HTERT RPE-1 (cell line): ENCODE measurements around the gene UBE3C.

Experiments used
- in situ Hi-C: fragments of 300-500 bp; cut with MboI; formaldehyde crosslinking; loops from 4 replicates; pipeline ENCODE4 v1.14.3; 2020; ENCODE audit warnings: low sequenced_read_pairs

Gene UBE3C

DNA sequence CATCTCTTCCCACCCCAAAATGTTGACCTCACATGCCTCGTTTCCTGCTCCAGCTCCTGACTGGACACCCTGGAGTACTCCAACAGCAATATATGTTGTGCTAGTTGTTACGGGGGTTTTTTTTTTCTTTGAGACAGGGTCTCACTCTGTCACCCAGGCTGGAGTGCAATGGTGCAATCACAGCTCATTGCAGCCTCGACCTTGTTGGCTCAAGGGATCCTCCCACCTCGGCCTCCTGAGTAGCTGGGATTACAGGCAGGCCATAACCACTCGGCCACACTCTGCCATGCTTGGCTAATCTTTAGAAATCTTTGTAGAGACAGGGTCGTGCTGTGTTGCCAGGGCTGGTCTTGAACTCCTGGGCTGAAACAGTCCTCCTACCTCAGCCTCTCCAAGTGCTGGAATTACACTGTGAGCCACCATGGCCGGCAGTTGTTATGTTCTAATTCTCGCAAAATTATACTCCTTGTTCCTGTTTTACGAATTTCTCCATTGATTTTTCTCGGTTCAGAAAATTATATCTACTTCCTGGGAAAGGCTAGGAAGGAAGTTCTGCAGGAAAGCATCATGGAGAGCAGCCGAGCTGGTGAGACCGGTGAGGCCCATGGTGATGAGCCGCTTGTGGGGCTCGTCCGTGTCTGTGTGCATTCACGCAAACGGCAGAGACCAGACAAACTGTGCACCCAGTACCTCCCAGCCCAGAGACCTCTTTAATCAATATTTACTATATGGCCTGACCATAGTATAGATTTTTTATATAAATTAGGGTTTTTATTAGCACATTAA, 145.7 kb downstream of the UBE3C start:
- in situ Hi-C loops = no loop called here

DNA sequence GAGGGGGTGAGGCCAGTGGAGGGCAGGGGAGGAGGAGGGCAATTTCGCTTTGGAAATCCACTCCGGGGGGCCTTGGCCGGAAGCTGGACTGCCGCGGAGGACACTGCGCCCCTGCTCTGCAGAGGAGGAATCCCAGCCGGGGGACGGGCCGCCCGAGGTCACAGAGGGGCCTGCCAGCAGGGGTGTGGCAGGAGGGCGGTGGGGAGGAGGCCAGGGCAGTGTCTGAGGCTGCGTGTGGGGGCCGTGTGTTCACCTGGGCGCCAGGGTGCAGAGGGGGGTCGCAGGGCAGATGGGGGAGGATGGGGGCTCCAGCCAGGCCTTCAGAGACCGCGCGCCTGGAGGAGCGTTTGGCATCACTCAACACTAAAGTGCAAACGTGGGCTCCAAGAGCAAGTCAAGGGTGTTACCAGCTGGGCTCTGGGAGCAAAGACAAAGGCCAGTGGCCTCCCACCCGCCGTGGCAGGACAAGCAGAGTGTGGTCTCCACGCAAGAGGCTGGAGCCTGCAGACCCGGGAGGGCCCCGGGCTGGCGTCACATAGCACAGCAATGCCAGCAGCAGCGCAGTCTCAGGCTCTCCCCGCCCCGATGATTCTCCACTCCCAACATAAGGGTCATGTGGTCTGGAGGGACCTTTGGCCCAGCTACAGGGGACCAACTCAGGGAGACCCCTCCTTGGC, 152.8 kb downstream of the UBE3C start:
- in situ Hi-C loops = no loop called here

DNA sequence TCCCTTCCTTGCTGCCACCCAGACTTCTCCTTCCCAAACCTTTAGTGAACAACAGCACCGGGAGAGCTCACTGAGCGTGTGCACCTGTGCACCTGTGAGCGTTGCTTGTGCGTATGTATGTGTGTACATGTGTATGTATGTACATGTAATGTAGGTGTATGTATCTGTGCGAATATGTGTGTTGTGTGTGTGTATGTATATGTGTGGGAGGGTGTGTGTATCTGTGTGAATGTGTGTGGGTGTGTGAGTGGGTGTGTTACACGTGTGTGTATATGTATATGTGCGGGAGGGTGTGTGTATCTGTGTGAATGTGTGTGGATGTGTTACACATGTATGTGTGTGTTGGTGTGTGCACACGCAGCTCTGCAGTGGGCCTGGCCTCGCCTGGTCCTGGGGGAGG, 153.5 kb downstream of the UBE3C start:
- in situ Hi-C loops = no loop called here

DNA sequence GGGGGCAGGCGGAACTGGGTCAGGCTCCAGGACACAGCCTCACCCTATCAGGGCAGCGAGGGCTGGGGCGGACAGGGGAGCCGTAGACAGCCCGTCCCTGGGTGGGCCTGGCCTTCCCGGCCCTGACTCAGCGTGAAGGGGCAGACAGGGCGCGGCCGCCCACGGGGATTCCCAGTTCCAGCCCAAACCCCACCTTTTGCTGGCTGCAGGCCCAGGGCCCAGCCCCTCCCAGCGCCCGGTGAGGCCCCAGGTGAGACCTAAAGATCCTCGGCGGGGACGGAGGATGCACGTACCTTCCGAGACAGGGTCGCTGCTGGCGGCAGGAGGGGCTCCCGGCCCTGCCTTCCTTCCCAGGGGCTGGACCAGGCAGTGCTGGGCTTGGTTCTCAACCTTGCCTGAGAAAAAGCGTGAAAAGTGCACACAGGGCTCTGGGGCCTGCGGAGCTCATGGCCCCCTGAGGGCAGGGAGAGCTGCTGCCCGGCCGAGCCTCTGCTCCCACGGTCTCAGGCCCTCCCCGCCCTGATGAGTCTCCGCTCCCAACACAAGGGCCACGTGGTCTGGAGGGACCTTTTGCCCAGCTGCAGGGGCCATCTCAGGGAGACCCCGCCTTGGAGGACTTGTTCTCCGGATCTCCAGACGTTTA, 154.2 kb downstream of the UBE3C start:
- in situ Hi-C loops = no loop called here

DNA sequence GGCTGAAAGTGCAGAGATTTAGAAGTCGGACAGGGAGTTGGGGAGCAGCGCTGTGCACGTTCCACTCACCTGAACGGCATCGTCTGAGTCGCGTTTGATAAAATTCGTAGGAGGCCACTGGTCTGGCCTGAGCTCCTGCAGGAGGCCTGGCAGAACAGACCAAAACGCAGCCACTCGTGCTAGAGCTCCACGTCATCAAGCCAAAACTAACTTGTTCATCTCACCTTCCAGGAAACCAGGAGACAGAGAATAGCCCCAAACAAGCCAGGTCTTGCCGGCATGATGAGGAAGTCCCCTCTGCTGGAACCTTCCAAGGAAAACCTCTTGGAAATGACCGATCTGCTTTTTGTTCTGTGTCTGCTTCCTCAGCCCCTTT, 154.7 kb downstream of the UBE3C start:
- in situ Hi-C loops = no loop called here

DNA sequence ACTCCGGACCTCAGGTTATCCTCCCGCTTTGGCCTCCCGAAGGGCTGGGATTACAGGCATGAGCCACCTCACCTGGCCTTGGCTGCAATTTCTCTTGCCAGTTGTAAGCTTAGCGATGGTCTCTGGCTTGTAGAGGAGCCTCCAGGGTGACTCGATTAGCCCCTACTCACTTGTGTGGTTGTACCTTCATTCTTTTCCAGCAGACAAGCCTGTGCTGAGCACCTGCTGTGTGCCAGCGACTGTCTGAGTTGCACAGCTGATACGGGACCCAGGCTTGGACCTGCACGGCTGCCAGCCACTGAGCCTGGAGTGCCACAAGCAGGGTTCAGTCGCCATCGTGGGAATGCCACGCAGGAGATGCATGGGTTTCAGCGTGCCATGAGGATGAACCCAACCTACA, 156.0 kb downstream of the UBE3C start:
- in situ Hi-C loops = no loop called here

DNA sequence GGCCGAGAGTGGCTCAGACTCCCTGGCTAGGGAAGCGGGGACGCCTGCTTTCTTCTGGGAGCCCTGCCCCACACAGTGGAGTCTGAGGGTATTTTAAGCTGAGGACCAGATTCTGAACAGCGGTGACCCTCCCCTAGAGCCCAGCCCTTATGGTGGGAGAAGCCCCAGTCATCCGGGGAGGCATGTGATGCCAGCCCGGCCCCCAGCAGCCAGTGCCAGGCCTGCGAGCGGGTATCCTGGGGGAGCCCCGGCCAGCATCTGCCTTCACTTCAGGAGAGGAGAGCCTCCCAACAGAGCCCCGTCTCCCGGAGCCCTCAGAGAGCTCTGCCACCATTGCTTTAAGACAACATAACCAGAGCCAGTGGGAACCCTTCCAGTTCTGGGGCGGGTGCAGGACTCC, 156.6 kb downstream of the UBE3C start:
- in situ Hi-C loops = no loop called here

DNA sequence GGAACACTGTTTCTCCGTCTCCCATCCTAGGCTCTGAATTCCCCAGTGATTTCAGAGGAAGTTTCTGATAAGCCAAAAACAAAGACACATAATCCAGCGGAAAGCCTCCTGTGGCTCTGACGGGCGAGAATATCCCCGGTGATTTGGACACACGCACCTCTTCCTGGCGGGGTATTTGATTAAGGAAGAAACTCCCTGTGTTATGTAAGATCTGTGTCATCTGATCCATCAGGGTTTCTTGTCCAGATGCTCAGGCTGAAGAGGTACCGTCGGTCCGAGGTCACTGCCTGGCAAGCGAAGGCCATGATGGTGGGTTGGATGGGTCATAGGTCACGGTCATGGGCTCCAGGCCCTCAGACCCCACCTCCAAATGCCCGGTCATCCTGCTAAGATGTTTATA, 158.5 kb downstream of the UBE3C start:
- in situ Hi-C loops = no loop called here

DNA sequence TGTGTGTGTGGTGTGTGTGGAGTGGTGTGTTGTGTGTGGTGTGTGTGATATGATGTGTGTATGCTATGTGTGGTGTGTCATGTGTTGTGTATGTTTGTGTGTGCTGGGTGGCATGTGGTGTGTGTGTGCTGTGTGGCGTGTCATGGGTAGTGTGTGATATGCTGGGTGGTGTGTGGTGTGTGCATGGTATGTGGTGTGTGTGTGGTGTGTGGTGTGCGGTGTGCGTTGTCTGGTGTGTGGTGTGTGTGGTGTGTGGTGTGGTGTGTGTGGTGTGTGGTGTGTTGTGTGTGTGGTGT, 160.5 kb downstream of the UBE3C start:
- in situ Hi-C loops = no loop called here

DNA sequence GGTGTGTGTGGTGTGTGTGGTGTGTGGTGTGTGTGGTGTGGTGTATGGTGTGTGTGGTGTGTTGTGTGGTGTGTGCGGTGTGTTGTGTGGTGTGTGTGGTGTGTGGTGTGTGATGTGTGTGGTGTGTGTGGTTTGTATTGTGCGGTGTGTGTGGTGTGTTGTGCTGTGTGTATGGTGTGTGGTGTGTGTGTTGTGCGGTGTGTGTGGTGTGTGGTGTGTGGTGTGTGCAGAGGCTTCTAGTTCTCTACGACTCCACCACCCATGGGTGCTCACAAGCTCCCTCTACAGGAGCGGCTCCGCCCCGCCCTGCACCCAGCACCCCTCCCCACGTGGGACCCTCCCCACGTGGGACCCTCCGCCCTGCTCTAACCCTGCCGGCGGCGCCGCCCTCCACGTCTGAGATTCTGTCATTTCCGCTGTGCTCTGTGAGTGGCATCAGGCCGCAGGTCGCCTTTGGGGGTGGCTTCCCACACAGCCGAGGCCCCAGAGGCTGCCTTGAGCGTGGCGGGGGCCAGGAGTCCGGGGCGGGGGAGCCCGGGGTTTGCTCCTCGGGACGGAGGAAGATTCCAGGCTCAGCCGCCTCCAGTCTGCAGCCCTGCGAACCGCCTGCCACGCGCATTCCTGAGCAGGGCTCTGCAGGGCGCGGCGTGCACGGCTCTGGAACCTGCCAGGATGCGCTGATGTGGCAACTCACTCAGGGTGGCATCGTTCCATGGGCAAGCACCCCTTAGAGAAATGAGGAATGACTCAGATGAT, 161.1 kb downstream of the UBE3C start:
- in situ Hi-C loops = no loop called here

DNA sequence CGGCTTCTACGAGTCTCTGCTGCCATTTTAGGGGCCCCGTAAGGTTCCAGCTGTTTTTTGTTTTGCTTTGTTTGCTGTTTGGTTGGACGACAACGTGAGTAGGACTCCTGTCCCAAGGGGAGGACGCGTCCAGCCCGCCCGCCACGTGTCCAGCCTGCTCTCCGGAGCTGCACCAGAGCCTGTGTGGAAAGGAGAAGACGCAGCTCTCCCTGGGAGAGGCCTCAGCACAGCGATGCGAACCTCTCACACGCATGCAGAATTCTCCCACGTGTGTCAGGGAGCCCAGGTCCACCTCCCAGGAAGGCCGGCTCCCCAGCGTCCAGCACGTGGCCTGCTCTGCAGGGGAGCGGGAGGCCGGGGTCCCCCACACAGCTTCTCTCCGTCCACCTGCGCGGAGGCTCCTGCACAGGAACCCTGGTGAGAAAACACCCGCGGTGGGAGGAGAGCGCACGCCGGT, 161.7 kb downstream of the UBE3C start:
- in situ Hi-C loops = no loop called here

DNA sequence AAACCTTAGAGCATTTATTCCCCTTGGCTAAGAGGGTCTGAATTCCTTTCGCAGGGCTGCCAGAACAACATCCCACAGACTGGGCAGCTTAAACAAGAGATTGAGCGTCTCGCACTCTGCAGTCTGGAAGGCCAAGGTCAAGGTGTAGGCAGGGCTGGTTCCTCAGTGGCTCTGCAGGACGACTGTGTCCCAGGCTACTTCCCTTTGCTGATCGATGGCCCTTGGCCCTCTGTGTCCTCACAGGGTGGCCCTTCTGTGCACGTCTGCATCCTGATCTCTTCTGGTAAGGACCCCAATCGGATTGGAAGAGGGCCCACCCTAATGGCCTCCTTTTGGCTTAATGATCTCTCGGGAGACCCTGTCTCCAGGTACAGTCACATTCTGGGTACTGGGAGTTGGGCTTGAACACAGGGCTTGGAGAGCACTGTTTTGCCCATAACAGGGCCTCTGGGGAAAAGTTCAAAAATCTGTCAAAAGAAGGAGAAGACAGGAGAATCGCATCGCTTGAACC, 162.9 kb downstream of the UBE3C start:
- in situ Hi-C loops = no loop called here

DNA sequence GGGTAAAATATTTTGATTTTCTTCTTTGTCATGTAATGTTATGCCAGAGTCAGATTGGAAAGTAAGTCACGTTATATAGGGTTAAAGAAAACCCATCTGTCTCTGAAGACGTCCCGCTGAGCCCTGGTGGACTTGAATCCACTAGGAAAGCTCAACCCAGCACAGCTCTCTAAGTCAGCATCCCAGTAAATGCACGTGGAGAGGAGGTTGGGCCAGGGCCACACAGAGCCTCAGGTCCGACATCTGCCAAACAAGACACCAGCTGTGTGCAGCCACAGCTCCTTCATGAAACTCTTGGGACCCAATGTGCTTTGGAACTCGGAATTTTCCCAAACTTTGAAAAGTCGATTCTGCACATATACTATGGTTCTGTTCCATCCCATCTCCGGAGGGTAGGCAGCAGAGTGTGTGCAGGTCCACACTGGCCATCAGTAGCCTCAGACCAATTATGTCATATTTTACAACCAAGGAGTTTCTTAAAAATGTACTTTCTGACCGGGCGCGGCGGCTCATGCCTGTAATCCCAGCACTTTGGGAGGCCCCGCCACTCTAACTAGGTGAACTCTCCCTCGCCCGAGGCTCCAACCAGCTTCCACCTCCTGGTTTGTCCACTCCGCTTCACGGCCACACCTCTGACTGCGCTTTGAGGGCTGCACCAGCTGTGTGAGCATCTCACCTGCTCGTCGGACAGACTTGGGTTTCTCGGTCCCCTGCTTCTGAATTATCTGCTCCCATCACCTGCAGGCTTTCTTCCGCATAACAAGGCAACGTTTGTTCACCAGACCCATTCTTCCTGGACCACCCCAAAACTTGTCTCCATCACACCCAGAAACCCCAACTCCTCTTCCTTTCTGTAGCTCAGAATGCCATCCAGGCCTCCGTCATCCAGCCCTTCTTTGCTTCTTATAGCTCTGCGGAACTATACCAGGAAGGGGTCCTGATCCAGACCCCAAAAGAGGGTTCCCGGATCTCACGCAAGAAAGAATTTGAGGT, 168.4 kb downstream of the UBE3C start:
- in situ Hi-C loops = no loop called here

DNA sequence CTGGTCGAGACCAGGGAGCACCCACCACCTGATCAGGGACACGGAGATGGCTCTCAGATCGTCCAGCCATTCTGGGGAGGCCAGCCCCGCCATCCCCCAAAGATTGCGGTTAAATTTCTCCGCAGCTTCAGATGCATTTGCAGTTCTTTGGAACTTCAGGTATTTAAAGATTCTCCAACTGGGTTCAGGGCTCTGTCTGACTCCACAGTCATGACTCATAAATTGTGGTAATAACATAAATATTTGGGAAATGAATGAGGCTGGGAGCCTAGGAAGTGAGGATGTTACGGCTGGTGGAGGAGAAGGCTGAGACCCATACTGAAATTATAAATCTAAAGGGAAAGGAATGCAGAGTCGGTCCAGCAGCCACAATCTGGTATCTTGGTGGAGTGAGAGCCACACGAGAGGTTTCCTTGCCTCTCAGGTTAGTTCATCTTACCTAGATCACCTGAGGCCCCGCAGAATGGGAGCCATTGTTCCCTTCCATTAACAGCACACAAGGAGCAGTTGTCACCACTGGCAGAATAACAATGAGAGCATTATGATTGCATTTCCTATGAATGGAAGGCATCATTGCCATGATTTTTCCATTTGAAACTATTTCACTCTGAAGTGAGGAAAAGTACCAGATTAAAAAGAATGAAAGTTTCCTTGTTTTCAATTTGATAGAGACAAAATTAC, 171.4 kb downstream of the UBE3C start:
- in situ Hi-C loops = no loop called here

DNA sequence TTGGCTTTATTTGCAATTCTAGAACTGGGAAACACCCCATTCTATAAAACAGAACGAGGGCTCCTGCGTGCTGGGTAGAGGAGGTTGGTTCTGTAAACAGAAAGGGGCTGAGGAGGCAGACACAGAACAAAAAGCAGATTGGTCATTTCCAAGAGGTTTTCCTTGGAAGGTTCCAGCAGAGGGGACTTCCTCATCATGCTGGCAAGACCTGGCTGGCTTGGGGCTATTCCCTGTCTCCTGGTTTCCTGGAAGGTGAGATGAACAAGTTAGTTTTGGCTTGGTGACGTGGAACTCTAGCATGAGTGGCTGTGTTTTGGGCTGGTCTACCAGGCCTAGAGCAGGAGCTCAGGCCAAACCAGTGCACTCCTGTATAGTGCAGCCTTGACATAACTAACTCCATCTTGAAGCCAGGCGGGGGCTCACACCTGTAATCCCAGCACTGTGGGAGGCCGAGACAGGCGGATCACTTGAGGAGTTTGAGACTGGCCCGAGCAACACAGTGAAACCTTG, 172.0 kb downstream of the UBE3C start:
- in situ Hi-C loops = no loop called here

DNA sequence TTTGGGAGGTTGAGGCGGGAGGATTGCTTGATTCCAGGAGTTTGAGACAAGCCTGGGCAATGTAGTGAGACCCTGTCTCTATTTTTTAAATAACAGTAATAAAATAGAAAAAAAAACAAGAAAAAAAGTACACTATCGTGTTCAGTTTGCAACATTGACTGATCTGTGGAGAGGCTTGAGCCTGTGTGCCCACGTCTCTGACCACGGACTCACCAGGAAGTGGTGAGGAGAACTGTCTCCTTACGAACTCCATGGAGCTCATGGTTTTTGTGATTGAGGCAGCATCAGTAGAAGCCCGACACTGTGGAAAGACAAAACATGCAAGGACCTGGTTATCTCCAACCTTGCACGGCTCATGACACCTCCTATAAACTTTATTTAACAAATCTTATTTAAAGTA, 174.2 kb downstream of the UBE3C start:
- in situ Hi-C loops = no loop called here

DNA sequence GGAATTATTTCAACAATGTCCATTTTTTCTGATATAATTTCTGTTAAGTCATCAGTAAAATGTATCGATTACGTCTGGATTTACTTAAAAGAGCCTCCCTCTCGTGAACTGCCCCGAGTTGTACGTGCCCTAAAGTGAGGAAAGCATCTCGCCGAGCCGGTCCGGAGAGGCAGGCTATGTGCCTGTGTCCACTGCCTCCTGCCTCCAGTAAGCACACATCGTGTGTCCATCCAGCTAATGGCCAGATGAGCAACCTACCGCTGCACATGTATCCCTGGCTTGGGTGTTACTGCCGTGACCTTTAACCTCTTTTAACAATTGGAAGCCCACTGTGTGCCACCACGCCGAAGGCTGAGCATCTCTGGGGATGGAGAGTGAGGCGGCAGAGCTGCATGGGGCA, 174.9 kb downstream of the UBE3C start:
- in situ Hi-C loops = no loop called here

DNA sequence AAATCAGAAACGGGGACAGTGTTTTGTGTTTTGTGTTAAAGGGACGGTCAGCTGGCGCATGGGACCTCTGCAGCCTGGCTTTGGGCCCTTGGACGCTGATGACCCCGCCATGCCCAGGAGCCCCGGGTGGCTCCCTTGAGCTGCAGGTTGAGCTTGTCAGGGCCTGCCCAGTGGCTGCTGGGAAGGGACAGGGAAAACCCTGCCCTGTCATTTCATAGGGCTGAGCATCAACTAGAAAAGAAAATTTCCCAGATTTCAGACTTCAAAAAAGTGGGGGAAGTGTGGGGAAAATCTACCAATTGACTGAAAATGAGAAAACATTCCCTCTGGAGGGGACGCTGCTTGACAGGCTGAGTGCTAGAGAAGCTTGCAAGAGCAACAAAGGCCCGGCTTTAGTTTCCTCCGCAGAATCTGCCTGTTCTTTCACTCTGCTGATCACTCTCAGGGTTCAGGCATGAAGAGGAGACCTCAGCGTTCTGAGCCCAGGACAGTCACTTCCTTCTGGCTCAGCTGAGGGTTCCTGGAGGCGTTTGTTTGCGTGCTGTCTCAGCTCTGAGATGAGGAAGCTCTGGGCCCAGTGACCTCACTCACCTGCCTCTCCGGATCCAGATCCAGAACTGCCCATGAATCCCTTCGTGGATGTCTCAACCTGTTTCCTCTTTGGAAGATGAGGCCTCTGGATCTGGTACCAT, 179.4 kb downstream of the UBE3C start:
- in situ Hi-C loops = no loop called here
